PFSK-1 (cell line): Measurements from ENCODE around the gene STARD3NL. TPM values are rescaled to one million over a fixed set of nuclear protein-coding genes. Genes with fewer than 3 reads are reported as not detected.

Experiments
- FOXP2 ChIP-seq: optimal IDR thresholded peaks from 2 replicates; pipeline ENCODE3; 2011; ENCODE audit warnings: borderline replicate concordance, control low read depth, inconsistent platforms; ENCODE audit not compliant: insufficient read depth; ENCODE audit errors: extremely low read length, extremely low read depth
- POLR2AphosphoS5 ChIP-seq: IDR thresholded peaks from 2 replicates; pipeline ENCODE4 v1.6.1; 2012; ENCODE audit warnings: low read depth, mild to moderate bottlenecking, control low read depth, low read length, moderate library complexity
- SIN3A ChIP-seq: IDR thresholded peaks from 2 replicates; pipeline ENCODE4 v1.6.1; 2012; ENCODE audit warnings: mild to moderate bottlenecking, low read length, moderate library complexity, borderline replicate concordance; ENCODE audit not compliant: insufficient read depth
- TAF1 ChIP-seq: IDR thresholded peaks from 2 replicates; pipeline ENCODE4 v1.6.1; 2012; ENCODE audit warnings: low read length, control low read depth, borderline replicate concordance; ENCODE audit not compliant: insufficient read depth
- polyA plus RNA-seq: library from polyadenylated mRNA; unstranded; fragments of >200 nt; gene quantifications from one replicate; pipeline ENCODE4 v1.2.1, GENCODE V29; 2012; ENCODE audit warnings: low read depth, missing spikeins; ENCODE audit not compliant: insufficient read length
- TF ChIP-seq, protein P1 (sequence below), 2 experiments: IDR thresholded peaks; 2 replicates each; pipeline versions ENCODE4 v1.6.1 to v1.8.0; 2011 to 2012; ENCODE audit warnings: low read depth in 2 of 2, low read length in 2 of 2, control low read depth in 1 of 2, inconsistent platforms in 1 of 2, mild to moderate bottlenecking in 1 of 2, moderate library complexity in 1 of 2; ENCODE audit not compliant: insufficient read depth in 1 of 2

STARD3NL gene, protein sequence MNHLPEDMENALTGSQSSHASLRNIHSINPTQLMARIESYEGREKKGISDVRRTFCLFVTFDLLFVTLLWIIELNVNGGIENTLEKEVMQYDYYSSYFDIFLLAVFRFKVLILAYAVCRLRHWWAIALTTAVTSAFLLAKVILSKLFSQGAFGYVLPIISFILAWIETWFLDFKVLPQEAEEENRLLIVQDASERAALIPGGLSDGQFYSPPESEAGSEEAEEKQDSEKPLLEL
- polyA plus RNA-seq: 13.6 TPM

DNA sequence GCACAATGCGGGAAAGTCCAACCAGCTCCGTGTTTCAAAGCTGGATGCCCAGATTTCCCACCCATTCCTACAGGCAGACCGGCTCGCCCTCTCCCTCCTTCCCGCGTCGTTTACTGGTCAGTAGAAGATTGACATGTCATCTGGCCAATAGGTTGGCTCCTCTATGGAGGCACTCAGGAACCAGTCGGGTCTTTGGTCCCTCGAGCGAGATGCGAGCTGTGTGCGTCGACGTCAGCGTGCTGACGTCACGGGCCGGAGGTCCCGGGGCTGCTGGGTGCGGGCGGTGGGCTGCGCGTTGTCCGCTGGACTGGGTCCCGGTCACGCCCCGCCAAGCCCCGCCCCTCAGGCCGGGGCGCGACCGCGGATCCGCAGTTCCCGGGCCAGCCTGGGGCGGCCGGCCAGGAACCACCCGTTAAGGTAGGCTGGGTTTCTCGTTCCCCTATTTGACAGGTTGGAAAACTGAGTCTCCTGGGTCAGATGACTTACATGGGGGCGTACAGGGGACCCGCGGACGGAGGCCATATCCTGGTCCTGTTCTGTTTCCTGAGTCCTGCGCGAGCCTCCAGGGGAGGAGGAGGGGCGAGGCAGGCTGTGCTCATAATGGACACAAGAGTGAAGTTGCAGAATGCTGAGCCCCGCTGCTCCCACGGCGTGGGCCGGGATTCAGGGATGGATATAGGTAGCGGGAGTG is at the start of gene STARD3NL:
Gene STARD3NL (plus strand): TSS at position 242 of the 691 bp plus-strand sequence. CDS start 29,260 bp downstream, outside the sequence.
- TF ChIP-seq POLR2AphosphoS5 (no peak; the same call in 1 of the 2 replicates), FOXP2 (peak; percentile 92), SIN3A (peak; percentile 40; the same call in 1 of the 2 replicates), TAF1 (no peak)
- TF ChIP-seq, protein P1, sequence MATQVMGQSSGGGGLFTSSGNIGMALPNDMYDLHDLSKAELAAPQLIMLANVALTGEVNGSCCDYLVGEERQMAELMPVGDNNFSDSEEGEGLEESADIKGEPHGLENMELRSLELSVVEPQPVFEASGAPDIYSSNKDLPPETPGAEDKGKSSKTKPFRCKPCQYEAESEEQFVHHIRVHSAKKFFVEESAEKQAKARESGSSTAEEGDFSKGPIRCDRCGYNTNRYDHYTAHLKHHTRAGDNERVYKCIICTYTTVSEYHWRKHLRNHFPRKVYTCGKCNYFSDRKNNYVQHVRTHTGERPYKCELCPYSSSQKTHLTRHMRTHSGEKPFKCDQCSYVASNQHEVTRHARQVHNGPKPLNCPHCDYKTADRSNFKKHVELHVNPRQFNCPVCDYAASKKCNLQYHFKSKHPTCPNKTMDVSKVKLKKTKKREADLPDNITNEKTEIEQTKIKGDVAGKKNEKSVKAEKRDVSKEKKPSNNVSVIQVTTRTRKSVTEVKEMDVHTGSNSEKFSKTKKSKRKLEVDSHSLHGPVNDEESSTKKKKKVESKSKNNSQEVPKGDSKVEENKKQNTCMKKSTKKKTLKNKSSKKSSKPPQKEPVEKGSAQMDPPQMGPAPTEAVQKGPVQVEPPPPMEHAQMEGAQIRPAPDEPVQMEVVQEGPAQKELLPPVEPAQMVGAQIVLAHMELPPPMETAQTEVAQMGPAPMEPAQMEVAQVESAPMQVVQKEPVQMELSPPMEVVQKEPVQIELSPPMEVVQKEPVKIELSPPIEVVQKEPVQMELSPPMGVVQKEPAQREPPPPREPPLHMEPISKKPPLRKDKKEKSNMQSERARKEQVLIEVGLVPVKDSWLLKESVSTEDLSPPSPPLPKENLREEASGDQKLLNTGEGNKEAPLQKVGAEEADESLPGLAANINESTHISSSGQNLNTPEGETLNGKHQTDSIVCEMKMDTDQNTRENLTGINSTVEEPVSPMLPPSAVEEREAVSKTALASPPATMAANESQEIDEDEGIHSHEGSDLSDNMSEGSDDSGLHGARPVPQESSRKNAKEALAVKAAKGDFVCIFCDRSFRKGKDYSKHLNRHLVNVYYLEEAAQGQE (IDR thresholded peaks at IDR 0.05; ENCODE audit: insufficient read depth in 1 of 2, low read depth in 2 of 2, low read length in 2 of 2): 0 out of 4 replicates have a peak, but pooled peaks of 1 of the 2 experiments have one; percentile 9

DNA sequence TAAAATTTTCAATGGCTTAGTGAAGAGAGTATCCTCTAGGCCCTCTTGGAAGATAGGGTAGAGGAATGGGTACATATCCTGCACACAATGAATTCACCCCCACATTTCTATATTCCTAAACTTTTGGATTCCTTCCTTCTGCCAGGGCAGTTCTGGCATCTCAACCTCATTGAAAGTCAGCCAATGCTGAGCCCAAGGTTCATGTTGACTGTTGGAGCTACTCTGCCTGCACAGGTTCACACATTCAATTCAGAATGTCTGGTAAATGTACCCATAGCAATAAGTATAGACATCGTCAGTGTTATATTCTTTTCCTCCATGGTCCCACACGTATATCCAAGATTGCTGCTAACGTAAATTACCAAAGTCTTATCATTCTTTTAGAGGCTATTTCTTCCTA is 48.9 kb upstream of the STARD3NL start:
- no peak for TF ChIP-seq POLR2AphosphoS5
- no peak for TF ChIP-seq TAF1
- no peak for TF ChIP-seq FOXP2
- TF ChIP-seq, protein P1 (IDR thresholded peaks at IDR 0.05; ENCODE audit: insufficient read depth in 1 of 2, low read depth in 2 of 2, low read length in 2 of 2): no peak
- no peak for TF ChIP-seq SIN3A

DNA sequence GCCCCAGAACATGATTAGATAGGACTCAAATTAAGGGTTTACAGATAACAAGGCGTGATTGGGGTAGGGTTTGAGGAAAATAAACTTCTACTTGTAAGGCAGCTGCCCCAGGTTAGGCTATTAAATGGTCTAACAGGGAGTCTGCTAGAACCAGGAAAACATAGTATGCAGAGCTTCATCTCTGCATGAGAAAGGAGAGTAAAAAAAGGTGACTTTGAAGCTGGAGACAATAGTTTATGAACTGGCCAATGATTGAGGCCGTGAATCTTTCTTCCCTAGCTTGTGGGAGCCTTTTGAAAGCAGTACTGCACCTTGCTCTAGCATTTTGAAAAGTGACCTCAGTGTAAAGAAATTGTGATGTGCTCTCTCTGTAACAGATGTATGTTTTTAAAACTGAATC is 48.5 kb upstream of the STARD3NL start:
- TF ChIP-seq TAF1: no peak
- TF ChIP-seq, protein P1 (IDR thresholded peaks at IDR 0.05; ENCODE audit: insufficient read depth in 1 of 2, low read depth in 2 of 2, low read length in 2 of 2): no peak
- TF ChIP-seq FOXP2: no peak
- no peak for TF ChIP-seq POLR2AphosphoS5
- no peak for TF ChIP-seq SIN3A

DNA sequence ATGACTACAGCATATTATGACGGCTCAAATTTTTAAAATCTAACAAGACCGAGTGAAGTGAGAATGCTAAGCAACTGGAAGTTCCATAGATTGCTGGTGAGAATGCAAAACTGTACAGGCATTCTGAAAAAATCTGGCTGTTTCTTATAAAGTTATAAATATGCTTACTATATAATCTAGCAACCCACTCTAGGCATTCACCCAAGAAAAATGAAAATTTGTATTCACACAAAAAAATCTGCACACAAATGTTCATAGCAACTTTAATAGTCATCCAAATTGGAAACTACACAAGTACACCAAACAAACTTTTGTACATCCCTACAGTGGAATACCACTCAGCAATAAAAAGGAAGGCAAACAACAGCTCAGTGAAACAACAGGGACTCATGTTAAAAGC is 39.9 kb upstream of the STARD3NL start:
- TF ChIP-seq SIN3A (no peak), POLR2AphosphoS5 (no peak), TAF1 (no peak), FOXP2 (no peak)
- TF ChIP-seq, protein P1 (IDR thresholded peaks at IDR 0.05; ENCODE audit: insufficient read depth in 1 of 2, low read depth in 2 of 2, low read length in 2 of 2): no peak

DNA sequence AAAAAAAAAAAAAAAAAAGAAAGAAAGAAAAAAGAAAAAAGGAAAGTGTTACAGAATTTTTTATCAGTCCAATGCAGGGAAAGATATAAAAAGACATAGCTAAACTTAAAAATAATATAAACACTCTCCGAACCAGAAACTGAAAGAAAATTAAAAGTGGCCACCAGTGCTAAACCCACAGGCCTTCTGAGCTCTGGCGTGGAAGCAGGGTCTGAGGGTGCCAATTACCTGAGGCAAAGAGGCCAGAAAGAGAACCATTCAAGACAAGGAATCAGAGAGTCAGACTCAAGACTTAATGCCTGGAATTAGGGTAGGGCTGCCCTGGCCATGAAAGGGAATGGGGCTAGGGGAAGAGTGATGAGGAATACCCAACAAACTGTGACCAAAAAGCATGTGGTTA is 36.9 kb upstream of the STARD3NL start:
- TF ChIP-seq SIN3A (no peak), POLR2AphosphoS5 (no peak), TAF1 (no peak), FOXP2 (no peak)
- TF ChIP-seq, protein P1 (IDR thresholded peaks at IDR 0.05; ENCODE audit: insufficient read depth in 1 of 2, low read depth in 2 of 2, low read length in 2 of 2): no peak
